IMR-90 (cell line): Measurements from ENCODE around the gene PI16.
"Not testable (repeated sequence)": the region's sequence is repeated elsewhere in the genome, so short reads cannot be mapped to it uniquely, and the experiment has no call there.

Experiments used
- CTCF ChIP-seq: conservative IDR thresholded peaks from 2 replicates; pipeline ENCODE4 v1.5.1; 2012; ENCODE audit warnings: mild to moderate bottlenecking, low read depth, low read length, improper control_type of control experiment
- POLR2A ChIP-seq: IDR thresholded peaks from 2 replicates; pipeline ENCODE4 v1.6.1; 2012; ENCODE audit warnings: mild to moderate bottlenecking, low read depth, low read length
- RAD21 ChIP-seq: IDR thresholded peaks from 2 replicates; pipeline ENCODE4 v1.6.1; 2012; ENCODE audit warnings: low read length, improper control_type of control experiment
- RCOR1 ChIP-seq: IDR thresholded peaks from 2 replicates; pipeline ENCODE4 v1.6.1; 2012; ENCODE audit warnings: mild to moderate bottlenecking, low read length, improper control_type of control experiment; ENCODE audit not compliant: insufficient replicate concordance
- RFX5 ChIP-seq: IDR thresholded peaks from 2 replicates; pipeline ENCODE4 v1.8.0; 2012; ENCODE audit warnings: low read depth, mild to moderate bottlenecking, low read length, moderate library complexity

- TF ChIP-seq CTCF, RCOR1, RAD21, RFX5, POLR2A: not testable (repeated sequence)
Observed at GRCh38 chr6:36941561-36941960, 13.0 kb upstream of the PI16 start.
